Breast epithelium (tissue), 4 donors: ENCODE results near the gene TMEM80. TPM values are rescaled to one million over a fixed set of nuclear protein-coding genes. Genes with fewer than 3 reads are reported as not detected.
"Not testable (repeated sequence)": the region's sequence is repeated elsewhere in the genome, so short reads cannot be mapped to it uniquely, and the experiment has no call there.

Experiments
- DNase-seq, 2 donors: peaks; one replicate each; pipeline ENCODE4 v3.0.0-alpha.2; 2019; ENCODE audit warnings: low spot score in 2 of 2
- H3K27ac ChIP-seq, 2 donors: fragments of 200-600 bp; sonication (generic) in 1 of 2; one replicate each; pipeline ENCODE4 v1.5.1; 2016 to 2019; ENCODE audit warnings: mild to moderate bottlenecking in 1 of 2
- H3K27me3 ChIP-seq, 2 donors: fragments of 200-600 bp; sonication (generic) in 1 of 2; one replicate each; pipeline versions ENCODE4 v1.5.1 to v1.6.0; 2017 to 2019; ENCODE audit warnings: control low read depth in 1 of 2, mild to moderate bottlenecking in 1 of 2
- H3K36me3 ChIP-seq: fragments of 200-600 bp; one replicate; pipeline ENCODE4 v1.5.1; 2019
- H3K4me1 ChIP-seq, 2 donors: fragments of 200-600 bp; sonication (generic); one replicate each; pipeline ENCODE4 v1.5.1; 2016 to 2019; ENCODE audit warnings: control low read depth in 1 of 2
- H3K4me3 ChIP-seq, 3 donors: fragments of 200-600 bp; sonication (generic); 1 replicate in 2 of 3; 2 replicates in 1 of 3; pipeline ENCODE4 v1.5.1; 2016 to 2019; ENCODE audit warnings: mild to moderate bottlenecking in 3 of 3, moderate library complexity in 2 of 3
- H3K9me3 ChIP-seq, 2 donors: fragments of 200-600 bp; sonication (generic) in 1 of 2; one replicate each; pipeline ENCODE4 v1.5.1; 2016 to 2019; ENCODE audit warnings: control low read depth in 1 of 2
- POLR2A ChIP-seq: fragments of 450-650 bp; IDR thresholded peaks from one replicate; pipeline ENCODE4 v1.6.1; 2016; ENCODE audit warnings: antibody characterized with exemption, mild to moderate bottlenecking, moderate library complexity
- POLR2AphosphoS5 ChIP-seq, 3 donors: sonication (generic); formaldehyde crosslinking; IDR thresholded peaks; one replicate each; pipeline ENCODE4 v1.6.1; 2017; ENCODE audit warnings: antibody characterized with exemption in 3 of 3
- intact Hi-C: fragments of 100-400 bp; cut with DNase I; formaldehyde crosslinking; loops from one replicate; pipeline ENCODE4 v1.15.1; 2023; ENCODE audit warnings: low total_unique reads
- total RNA-seq, 3 donors: library from RNA; depleted of rRNA; stranded (reverse); fragments of >200 nt; gene quantifications; one replicate each; pipeline ENCODE4 v1.1.0, GENCODE V29; 2016
- TF ChIP-seq, protein P1 (sequence below), 3 donors: fragments of 450-650 bp; IDR thresholded peaks; one replicate each; pipeline ENCODE4 v1.5.1; 2016 to 2017; ENCODE audit warnings: antibody characterized with exemption in 3 of 3, mild to moderate bottlenecking in 3 of 3, moderate library complexity in 3 of 3

The TMEM80 gene
- total RNA-seq, 3 donors from 2014 or later = 25.9 to 51.8 (median 29.1) TPM

DNA sequence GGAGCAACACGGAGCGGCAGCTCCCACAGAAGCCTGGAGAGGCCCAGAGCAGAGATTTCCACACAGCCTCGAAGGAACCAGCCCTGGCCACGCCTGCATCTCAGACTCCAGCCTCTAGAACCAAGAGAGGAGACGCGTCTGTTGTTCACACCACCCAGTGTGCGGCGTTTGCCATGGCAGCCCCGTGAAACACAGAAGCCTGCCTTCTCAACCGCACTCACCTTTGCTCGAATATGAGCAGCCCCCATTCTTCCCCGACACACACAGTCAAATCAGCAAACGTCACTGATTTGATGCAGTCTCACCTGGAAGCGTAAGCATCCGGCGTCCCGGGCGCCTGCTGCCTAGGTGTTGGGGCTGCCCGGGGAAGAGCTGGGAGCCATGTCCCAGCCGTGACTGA lies 37.5 kb downstream of the TMEM80 start:
- TF ChIP-seq, protein P1, sequence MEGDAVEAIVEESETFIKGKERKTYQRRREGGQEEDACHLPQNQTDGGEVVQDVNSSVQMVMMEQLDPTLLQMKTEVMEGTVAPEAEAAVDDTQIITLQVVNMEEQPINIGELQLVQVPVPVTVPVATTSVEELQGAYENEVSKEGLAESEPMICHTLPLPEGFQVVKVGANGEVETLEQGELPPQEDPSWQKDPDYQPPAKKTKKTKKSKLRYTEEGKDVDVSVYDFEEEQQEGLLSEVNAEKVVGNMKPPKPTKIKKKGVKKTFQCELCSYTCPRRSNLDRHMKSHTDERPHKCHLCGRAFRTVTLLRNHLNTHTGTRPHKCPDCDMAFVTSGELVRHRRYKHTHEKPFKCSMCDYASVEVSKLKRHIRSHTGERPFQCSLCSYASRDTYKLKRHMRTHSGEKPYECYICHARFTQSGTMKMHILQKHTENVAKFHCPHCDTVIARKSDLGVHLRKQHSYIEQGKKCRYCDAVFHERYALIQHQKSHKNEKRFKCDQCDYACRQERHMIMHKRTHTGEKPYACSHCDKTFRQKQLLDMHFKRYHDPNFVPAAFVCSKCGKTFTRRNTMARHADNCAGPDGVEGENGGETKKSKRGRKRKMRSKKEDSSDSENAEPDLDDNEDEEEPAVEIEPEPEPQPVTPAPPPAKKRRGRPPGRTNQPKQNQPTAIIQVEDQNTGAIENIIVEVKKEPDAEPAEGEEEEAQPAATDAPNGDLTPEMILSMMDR (IDR thresholded peaks at IDR 0.05) = no peak
- TF ChIP-seq POLR2A (no peak), POLR2AphosphoS5 (IDR thresholded peaks at IDR 0.05) (no peak)
- Histone ChIP-seq H3K4me3 (no peak overlapping the region), H3K9me3 (no peaks in the 10 kb centered on the region), H3K4me1 (no peaks in the 10 kb centered on the region), H3K27ac (no peak overlapping the region), H3K27me3 (no peaks in the 10 kb centered on the region), H3K36me3 (no peaks in the 10 kb centered on the region)
- intact Hi-C loops = no loop called here
- no peak for DNase-seq

DNA sequence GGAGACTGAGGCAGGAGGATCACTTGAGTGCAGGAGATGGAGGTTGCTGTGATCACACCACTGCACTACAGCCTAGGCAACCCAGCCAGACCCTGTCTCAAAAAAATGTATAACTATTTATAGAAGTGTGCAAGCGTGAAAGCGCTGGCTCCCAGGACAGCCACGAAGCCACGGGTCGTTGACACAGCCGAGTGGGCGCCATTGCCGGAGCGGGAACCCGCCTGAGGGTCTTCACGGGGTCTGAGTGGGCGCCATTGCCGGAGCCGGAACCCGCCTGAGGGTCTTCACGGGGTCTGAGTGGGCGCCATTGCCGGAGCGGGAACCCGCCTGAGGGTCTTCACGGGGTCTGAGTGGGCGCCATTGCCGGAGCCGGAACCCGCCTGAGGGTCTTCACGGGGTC lies 38.9 kb downstream of the TMEM80 start:
- H3K36me3 ChIP-seq, intact Hi-C loops, H3K27me3 ChIP-seq, H3K27ac ChIP-seq, H3K4me3 ChIP-seq, H3K4me1 ChIP-seq, DNase-seq, H3K9me3 ChIP-seq: not testable (repeated sequence)

DNA sequence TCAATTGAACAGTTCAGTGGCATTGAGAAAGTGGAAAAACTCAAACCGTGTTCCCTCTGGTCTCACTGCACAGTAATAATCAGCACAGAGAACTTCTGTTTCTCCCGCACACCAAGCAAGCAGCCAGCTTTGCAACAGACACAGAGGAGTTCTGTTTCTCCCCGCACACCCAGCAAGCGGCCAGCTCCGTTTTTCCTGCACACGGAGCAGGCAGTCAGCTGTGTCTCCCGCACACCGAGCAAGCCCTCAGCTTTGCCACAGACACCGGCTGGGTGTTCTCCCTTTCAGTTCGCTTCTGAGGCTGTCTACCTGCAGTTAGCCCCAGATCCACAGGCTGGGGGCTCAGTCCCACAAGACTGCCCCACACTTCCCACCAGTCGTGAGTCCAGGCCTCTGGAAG lies 41.8 kb downstream of the TMEM80 start:
- no peak overlapping the region for H3K4me3 ChIP-seq
- H3K4me1 ChIP-seq = no peaks in the 10 kb centered on the region
- no peaks in the 10 kb centered on the region for H3K27me3 ChIP-seq
- no peaks in the 10 kb centered on the region for H3K9me3 ChIP-seq
- H3K27ac ChIP-seq = no peak overlapping the region
- DNase-seq = no peak
- H3K36me3 ChIP-seq = no peaks in the 10 kb centered on the region
- intact Hi-C loops = loop anchor here (2.0 kb wide), 1 partner anchor 79 kb away; no protein-coding TSS in a partner anchor
- TF ChIP-seq, protein P1 (IDR thresholded peaks at IDR 0.05) = no peak
- TF ChIP-seq POLR2AphosphoS5 (IDR thresholded peaks at IDR 0.05) (no peak), POLR2A (no peak)

DNA sequence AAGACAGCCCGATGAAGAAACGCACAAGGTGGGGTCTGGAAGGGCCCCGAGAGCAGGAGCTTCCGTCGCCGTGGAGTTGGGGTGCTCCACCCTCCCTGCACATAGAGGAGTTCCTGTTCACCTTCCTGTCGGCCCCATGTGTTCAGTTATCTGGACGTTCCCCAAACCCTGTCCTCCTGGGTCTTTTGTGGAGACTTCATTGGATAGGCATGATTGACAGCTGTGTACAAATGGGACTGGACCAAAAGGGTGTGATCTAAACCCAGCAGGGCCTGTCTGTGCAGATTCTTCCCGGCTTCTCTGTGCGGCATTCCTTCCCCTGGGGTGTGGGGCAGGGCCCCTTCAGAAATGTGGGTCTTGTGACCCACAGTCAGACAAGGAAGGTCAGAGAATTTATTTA lies 42.3 kb downstream of the TMEM80 start:
- not testable (repeated sequence) for DNase-seq, H3K36me3 ChIP-seq, H3K4me3 ChIP-seq, H3K9me3 ChIP-seq, H3K4me1 ChIP-seq, H3K27me3 ChIP-seq, H3K27ac ChIP-seq
- intact Hi-C loops = loop anchor here (2.0 kb wide), 1 partner anchor 79 kb away; no protein-coding TSS in a partner anchor

DNA sequence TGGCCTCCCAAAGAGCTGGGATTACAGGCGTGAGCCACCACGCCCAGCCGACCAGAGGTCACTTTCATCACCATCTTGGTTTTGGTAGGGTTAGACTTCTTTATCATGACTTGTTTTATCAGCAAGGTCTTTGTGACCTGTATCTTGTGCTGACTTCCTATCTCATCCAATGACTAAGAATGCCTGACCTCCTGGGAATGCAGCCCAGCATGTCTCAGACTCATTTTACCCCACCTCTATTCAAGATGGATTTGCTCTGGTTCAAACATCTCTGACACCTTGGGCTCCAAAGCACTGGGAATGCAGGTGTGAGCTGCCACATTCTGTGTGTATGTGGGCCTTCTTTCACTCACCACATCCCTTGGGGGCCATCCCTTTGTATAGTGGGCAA lies 46.5 kb downstream of the TMEM80 start:
- no peaks in the 10 kb centered on the region for H3K9me3 ChIP-seq

DNA sequence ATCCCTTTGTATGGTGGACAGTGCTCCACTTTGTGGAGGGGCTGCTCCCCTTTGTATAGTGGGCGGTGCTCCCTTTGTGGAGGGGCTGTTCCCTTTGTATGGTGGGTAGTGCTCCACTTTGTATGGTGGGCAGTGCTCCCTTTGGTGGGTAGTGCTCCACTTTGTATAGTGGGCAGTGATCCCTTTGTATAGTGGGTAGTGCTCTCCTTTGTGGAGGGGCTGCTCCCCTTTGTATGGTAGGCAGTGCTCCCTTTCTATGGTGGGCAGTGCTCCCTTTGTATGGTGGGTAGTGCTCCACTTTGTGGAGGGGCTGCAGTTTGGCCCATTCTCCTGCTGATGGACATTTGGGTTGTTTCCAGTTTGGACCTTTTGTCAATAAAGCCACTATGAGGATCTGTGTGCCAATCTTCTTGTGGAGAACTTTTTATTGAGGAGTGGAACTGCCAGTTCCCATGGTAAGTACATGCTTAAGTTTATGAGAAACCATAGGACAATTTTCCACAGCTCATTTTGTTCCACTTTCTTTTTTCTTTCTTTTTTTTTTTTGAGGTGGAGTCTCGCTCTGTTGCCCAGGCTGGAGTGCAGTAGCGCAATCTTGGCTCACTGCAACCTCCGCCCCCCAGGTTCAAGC lies 47.1 kb downstream of the TMEM80 start:
- Histone ChIP-seq H3K27me3 (no peaks in the 10 kb centered on the region), H3K4me1 (no peaks in the 10 kb centered on the region), H3K4me3 (no peak overlapping the region), H3K27ac (no peak overlapping the region), H3K9me3 (no peaks in the 10 kb centered on the region), H3K36me3 (no peaks in the 10 kb centered on the region)
- TF ChIP-seq, protein P1 (IDR thresholded peaks at IDR 0.05) = no peak
- TF ChIP-seq POLR2A (no peak), POLR2AphosphoS5 (IDR thresholded peaks at IDR 0.05) (no peak)
- no peak for DNase-seq
- intact Hi-C loops = no loop called here

More for the DNA sequence above, 46.5 kb downstream of the TMEM80 start:
- no peak for DNase-seq
- TF ChIP-seq, protein P1 (IDR thresholded peaks at IDR 0.05) = no peak
- TF ChIP-seq POLR2A (no peak), POLR2AphosphoS5 (IDR thresholded peaks at IDR 0.05) (no peak)
- Histone ChIP-seq H3K4me3 (no peak overlapping the region), H3K27ac (no peak overlapping the region), H3K27me3 (no peaks in the 10 kb centered on the region), H3K36me3 (no peaks in the 10 kb centered on the region), H3K4me1 (no peaks in the 10 kb centered on the region)
- intact Hi-C loops = no loop called here
